WTC11 (cell line): Measurements from ENCODE around the gene NSUN3.

Source experiments
- ZNF263 ChIP-seq: sonication (generic); formaldehyde crosslinking; IDR thresholded peaks from 2 replicates; pipeline ENCODE4 v1.8.1; 2022; ENCODE audit warnings: low read depth, mild to moderate bottlenecking, moderate library complexity, missing genetic modification reagents
- TF ChIP-seq, protein P1 (sequence below): fragments of 200-600 bp; IDR thresholded peaks from 2 replicates; pipeline ENCODE4 v1.8.0; 2022; ENCODE audit warnings: antibody characterized with exemption
- TF ChIP-seq, protein P2 (sequence below): sonication (generic); formaldehyde crosslinking; IDR thresholded peaks from 2 replicates; pipeline ENCODE4 v1.8.0; 2022; ENCODE audit warnings: mild to moderate bottlenecking, missing genetic modification reagents

DNA sequence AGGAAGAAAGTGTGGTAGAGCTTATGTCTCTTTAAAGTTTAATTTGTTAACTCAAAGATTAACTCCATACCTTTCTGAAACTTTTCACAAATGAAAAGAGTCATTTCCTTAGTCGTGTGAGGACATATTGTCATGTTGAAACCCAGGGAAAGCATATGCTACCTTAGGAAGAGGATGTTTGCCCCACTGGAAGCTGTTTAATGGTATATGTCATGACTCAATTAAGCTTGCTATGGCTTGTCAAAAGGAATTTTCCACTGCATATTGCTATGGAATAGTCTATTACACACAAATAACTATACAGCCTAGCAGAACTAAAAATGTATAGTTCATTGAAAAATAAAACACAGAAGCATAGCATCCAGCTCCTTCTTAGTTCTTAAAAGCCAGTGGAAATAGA is 69.9 kb downstream of the NSUN3 start:
- TF ChIP-seq, protein P1, sequence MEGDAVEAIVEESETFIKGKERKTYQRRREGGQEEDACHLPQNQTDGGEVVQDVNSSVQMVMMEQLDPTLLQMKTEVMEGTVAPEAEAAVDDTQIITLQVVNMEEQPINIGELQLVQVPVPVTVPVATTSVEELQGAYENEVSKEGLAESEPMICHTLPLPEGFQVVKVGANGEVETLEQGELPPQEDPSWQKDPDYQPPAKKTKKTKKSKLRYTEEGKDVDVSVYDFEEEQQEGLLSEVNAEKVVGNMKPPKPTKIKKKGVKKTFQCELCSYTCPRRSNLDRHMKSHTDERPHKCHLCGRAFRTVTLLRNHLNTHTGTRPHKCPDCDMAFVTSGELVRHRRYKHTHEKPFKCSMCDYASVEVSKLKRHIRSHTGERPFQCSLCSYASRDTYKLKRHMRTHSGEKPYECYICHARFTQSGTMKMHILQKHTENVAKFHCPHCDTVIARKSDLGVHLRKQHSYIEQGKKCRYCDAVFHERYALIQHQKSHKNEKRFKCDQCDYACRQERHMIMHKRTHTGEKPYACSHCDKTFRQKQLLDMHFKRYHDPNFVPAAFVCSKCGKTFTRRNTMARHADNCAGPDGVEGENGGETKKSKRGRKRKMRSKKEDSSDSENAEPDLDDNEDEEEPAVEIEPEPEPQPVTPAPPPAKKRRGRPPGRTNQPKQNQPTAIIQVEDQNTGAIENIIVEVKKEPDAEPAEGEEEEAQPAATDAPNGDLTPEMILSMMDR: no peak
- no peak for TF ChIP-seq ZNF263
- TF ChIP-seq, protein P2, sequence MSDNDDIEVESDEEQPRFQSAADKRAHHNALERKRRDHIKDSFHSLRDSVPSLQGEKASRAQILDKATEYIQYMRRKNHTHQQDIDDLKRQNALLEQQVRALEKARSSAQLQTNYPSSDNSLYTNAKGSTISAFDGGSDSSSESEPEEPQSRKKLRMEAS (CRISPR knock-in tag): no peak
